A172 (cell line): ENCODE measurements around the gene CENPT. TPM values are rescaled to one million over a fixed set of nuclear protein-coding genes. Genes with fewer than 3 reads are reported as not detected.

Experiments used
- DNase-seq: peaks from one replicate; pipeline ENCODE4 v3.0.0-alpha.2; 2015; ENCODE audit warnings: low spot score
- total RNA-seq: library from RNA; depleted of rRNA; stranded (reverse); fragments of >200 nt; shearing (Covaris generic); gene quantifications from 2 replicates; pipeline ENCODE4 v1.2.3, GENCODE V29; 2014; rRNA removed

Gene CENPT, protein sequence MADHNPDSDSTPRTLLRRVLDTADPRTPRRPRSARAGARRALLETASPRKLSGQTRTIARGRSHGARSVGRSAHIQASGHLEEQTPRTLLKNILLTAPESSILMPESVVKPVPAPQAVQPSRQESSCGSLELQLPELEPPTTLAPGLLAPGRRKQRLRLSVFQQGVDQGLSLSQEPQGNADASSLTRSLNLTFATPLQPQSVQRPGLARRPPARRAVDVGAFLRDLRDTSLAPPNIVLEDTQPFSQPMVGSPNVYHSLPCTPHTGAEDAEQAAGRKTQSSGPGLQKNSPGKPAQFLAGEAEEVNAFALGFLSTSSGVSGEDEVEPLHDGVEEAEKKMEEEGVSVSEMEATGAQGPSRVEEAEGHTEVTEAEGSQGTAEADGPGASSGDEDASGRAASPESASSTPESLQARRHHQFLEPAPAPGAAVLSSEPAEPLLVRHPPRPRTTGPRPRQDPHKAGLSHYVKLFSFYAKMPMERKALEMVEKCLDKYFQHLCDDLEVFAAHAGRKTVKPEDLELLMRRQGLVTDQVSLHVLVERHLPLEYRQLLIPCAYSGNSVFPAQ
- 25.5 and 27.9 TPM in 2 replicates for total RNA-seq

DNA sequence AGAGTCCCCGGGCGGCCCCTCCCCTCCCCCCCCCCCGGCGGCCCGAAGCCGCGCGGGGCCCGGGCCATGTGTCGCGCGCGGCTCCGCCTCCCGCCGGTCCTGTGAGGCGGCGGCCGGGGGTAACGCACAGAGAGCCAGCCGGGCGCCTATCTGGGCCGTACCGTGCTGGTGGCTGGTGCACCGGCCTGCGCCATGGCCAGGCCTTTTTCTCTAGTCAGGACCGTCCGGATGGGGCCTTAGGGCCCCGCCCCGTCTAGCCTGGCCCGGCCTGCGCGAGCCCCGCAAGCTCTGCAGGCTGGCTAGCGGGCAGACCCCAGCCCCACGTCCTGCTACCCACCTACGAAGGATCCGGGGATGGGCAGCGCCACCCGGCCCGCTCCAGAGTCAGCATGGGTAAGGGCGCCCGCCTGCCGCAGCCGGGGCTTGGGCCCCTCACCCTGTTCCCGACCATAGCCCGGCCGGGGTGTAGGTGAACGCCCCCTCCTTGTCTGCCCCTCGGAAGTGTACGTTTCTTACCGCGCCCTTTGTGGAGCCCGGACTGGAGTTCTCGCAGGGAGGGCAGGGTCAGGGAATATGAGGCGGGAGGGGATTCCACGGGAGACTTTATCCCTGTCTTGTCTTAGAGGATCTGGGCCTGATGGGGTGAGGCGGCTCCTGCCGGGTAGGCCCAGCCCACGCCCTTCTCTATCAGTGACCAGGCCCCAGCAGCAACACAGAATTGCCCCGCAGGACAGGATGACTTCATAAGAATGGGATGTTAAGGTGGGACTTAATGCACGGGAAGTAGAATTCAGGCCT lies at the start of gene CENPT:
Gene CENPT (minus strand): TSS at position 630 of the 798 bp plus-strand sequence. CDS start 13,834 bp downstream, outside the sequence.
- peak; percentile 46 for DNase-seq

DNA sequence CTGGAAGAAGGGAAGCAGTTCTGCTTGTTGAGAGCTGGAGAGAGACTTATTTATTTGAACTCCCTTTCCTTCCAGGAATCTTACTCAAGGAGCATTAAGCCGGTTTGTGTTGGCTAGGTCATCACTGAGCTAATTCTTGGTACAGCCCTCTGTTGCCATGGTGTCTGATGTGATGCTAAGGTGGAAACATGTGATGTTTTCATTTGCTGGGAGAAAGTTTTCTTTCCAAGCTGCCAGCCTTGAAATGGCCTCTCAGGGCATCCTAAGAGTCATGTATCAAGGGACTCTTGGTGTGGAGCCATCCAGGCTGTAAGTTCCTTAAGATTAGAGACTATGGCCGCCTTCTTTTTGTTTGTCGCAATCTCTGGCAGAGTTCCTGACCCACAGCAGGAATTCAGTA lies 49.7 kb upstream of the CENPT start:
- DNase-seq = no peak

DNA sequence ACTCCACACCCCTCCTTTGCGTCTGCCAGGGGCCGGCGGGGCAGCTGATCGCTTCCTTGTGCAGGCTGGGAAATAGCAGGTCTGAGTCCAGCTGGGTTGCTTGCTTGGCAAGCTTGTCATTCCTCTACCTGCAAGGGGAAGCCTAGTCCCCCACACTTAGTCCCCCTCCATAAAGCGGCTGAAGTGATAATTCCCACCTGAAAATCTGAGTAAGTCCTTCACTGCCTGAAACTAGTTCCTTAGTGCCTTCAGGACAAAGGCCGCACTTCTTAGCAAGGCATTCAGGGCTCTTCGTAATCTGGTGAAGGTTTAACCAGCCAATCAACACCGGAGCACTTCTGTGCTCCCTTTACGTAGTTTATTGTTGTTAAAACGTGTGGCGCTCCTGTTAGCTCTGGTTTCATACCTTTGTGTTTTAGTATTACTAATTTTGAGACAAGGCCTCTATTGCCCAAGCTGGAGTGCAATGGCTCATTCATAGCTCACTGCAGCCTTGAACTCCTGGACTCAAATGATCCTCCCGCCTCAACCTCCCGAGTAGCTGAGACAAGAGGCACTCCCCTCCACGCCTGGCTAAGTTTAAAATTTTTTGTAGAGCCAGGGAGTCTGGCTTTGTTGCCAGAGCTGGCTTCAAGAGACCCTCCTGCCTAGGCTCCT lies 46.4 kb upstream of the CENPT start:
- DNase-seq = no peak

DNA sequence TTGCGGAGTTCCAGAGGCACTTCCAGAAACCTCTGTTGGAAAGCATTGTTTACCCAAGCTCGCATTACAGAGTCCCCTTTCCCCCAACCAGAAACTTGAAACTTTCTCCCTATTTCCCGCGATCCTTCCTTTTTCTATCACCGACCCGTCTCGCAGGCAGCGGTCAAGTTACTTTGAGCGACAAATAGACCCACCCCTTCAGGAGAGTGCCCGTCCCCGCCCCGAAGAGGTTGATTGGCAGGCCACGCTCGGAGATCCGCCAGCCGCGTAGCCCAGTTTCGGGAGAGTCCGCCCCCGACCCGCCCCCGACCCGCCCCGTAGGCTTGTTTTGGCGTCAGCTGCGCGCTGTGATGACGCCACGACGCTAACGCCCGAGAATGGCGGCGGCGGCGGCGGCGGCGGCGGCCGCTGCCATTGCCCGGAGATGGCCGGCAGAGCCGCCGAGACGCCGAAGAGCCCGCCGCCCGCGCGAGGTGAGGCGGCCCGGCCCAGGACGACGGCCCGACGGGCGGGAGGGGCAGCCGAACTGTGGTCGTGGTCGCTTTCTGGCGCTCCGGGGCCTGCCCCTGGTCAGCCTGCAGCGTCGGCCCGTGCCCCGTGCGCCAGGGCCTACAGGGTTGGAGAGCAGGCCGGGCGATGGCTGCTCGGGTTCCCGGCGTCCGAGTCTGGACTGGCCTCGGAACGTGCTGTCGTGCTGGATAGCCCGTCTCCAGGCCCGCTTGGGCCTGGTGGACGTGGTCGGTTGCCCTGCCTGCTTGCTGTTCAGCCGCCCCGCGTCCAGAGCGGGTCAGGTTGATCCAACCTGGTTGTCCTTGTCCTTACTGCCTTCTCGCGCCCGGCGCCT lies 45.6 kb upstream of the CENPT start, which contains the start of gene PSKH1:
Gene PSKH1 (plus strand): TSS at position 356 of the 844 bp plus-strand sequence. CDS start 15,496 bp downstream, outside the sequence.
- peak; percentile 81 for DNase-seq

DNA sequence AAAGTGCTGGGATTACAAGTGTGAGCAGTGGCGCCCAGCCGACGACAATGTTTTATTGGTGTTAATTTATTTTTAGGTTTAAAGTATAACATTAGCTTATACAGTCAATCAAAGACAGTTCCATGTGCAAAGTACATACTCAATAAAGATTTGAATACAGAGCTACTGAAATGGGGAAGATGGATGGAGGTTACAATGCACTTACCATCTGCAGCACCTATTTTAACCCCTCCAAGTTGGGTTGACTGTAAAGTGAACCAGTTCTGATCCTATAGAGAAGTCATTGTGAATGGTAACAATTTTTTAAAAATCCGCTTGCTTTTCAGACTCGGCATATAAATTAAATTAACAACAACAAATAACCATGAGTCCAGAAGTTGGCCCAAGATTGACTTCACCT lies 44.9 kb upstream of the CENPT start:
- no peak for DNase-seq

DNA sequence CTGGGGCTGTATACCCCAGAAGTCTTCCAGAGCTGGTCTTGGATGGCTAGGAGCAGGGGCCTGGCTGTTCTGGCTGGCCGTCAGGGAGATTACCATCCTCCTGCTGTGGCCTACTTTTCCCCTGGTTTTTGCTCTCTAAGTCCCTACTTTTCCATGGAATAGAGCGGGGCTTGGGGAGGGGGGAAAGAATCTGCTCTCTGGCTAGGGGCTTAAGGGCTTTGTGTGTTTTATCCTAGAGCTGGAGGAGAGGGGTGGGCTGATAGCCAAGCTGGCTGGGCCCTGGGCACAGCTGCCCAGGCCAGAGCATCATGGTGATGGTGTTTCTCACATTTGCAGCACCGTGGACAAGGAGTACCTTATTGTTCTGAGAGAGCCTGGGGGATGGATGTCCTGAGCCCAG lies 40.8 kb upstream of the CENPT start:
- DNase-seq = no peak

DNA sequence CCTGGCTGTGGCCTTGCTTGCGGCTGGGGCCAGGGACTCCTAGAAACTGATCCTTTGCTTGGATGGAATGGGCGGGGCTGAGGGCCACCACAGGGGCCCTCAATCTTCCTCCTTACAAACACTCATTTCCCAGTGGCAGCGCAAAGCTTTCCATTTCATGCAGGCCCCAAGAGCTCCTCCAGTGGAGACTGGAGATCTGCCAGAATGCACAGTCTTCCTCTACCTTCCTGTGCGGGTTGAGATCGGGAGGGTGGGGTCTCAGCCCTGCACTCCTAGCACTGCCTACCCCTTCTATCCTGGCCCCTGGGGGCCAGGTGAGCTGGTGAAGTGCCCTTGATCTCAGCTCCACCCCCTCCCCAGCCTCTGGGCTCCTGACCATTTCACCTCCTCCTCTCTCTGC lies 38.9 kb upstream of the CENPT start:
- DNase-seq = no peak

DNA sequence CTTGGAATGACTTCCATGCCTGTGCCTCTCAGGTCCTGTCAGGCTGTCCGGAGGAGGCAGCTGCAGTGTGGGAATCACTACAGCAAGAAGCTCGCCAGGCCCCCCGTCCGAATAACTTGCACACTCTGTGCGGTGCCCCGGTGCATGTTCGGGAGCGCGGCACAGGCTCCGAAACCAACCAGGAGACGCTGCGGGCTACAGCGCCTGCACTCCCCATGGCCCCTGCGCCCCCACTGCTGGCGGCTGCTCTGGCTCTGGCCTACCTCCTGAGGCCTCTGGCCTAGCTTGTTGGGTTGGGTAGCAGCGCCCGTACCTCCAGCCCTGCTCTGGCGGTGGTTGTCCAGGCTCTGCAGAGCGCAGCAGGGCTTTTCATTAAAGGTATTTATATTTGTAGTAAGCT lies 38.5 kb upstream of the CENPT start:
- DNase-seq = no peak

DNA sequence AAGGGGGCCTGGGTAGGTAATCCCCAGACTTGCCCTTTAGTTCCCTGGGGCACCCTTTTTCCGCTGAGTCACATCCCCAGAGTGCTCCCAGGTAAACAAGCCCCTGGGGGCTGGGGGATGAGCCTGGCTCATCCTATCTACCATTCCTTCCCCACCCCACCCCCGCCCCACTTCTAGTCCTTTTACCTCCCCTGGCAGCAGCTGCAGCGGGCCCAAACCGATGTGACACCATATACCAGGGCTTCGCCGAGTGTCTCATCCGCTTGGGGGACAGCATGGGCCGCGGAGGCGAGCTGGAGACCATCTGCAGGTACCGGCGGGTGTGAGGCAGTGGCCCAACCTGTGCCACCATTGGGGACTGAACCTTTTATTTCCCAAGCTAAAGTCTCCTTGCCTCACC lies 38.1 kb upstream of the CENPT start:
- no peak for DNase-seq

DNA sequence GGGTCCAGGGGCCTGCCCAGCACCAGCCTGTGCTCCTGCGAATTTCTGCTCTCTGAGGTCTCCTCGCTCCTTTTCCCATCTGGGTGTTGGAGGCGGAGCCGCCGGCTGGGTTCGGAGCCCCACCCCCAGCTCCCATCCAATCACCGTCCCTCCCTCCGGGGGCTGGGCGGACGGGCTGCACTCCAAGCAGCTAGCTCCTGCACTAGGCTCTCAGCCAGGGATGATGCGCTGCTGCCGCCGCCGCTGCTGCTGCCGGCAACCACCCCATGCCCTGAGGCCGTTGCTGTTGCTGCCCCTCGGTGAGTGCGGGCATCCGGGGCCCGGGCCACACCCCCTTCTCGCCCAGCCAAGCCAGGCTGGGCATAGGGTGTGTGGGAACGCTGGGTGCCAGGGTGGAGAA lies 37.2 kb upstream of the CENPT start, which contains the start of gene NRN1L:
Gene NRN1L (plus strand): TSS at position 202 of the 400 bp plus-strand sequence. CDS start 19 bp downstream, at position 221.
- peak; percentile 78 for DNase-seq

DNA sequence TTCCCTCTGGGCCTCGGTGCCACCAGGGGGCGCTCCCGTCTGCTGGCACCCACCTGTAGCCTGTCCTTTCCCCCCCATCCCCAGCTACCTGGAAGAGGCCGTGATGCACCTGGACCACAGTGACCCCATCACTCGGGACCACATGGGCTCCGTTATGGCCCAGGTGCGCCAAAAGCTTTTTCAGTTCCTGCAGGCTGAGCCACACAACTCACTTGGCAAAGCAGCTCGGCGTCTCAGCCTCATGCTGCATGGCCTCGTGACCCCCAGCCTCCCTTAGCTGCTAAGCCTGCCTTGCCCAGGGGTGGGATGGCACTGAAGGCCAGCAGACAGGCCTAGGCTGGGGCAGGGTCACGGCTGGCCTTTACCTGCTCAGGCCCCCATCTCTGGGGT lies 36.4 kb upstream of the CENPT start:
- DNase-seq = peak; percentile 20

DNA sequence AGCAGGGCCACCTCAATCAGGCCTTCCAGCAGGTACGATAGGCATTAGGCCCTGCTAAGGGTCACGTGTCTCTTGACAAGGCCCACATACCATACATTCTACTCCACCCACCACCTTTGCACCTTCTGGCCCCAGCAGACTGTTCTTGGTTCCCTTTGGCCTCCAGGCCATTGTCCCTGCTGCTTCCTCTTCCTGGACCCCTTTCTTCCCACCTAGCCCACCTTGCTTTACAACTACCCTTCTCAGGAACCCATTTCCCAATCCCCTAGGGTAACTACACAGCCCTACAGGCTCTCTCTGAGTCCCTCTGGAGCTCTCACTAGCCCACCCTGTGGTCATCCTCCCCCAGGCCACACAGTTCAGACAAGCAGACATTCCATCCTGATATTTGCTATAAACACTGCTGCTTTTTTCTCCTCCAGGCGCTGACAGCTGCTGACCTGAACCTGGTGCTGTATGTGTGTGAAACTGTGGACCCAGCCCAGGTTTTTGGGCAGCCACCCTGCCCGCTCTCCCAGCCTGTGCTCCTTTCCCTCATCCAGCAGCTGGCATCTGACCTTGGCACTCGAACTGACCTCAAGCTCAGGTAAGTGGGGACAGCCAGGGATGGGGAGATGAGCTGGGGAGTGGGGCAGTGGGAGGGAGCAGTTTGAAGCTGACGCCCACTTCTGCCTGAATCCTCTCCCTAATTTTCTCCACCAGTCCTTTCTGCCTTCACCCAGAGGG lies 35.8 kb upstream of the CENPT start:
- DNase-seq = no peak

DNA sequence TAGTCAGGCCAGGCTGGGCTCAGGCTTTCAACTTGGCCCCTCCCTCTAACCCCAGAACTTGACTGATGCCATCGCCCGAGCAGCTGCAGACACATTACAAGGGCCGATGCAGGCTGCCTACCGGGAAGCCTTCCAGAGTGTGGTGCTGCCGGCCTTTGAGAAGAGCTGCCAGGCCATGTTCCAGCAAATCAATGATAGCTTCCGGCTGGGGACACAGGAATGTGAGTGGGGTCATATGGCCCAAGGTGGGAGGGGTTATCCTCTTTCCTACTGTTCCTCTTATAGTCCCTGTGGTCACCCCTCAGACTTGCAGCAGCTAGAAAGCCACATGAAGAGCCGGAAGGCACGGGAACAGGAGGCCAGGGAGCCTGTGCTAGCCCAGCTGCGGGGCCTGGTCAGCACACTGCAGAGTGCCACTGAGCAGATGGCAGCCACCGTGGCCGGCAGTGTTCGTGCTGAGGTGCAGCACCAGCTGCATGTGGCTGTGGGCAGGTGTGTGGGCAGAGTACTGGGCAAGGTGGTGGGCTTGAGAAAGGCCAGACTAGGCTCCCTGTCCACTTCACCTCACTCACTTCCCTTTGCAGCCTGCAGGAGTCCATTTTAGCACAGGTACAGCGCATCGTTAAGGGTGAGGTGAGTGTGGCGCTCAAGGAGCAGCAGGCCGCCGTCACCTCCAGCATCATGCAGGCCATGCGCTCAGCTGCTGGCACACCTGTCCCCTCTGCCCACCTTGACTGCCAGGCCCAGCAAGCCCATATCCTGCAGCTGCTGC lies 35.1 kb upstream of the CENPT start:
- DNase-seq = no peak

DNA sequence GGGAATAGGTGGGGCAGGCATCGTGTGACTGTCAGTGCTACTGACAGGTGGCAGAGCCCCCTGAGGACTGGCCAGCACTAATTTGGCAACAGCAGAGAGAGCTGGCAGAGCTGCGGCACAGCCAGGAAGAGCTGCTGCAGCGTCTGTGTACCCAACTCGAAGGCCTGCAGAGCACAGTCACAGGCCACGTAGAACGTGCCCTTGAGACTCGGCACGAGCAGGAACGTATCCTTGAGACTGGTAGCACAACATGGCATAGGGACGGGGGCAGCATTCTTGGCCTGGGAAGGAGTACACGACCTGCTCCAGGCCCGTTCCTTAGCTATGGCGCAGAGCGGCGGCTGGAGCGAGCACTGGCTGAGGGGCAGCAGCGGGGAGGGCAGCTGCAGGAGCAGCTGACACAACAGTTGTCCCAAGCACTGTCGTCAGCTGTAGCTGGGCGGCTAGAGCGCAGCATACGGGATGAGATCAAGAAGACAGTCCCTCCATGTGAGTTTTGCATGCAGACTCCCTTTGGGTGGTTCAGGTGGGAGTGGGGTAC lies 34.2 kb upstream of the CENPT start:
- DNase-seq = no peak

DNA sequence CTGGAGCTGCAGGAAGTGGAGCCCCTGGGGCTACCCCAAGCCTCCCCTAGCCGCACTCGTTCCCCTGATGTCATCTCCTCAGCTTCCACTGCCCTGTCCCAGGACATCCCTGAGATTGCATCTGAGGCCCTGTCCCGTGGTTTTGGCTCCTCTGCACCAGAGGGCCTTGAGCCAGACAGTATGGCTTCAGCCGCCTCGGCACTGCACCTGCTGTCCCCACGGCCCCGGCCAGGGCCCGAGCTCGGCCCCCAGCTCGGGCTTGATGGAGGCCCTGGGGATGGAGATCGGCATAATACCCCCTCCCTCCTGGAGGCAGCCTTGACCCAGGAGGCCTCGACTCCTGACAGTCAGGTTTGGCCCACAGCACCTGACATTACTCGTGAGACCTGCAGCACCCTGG lies 33.1 kb upstream of the CENPT start:
- no peak for DNase-seq

DNA sequence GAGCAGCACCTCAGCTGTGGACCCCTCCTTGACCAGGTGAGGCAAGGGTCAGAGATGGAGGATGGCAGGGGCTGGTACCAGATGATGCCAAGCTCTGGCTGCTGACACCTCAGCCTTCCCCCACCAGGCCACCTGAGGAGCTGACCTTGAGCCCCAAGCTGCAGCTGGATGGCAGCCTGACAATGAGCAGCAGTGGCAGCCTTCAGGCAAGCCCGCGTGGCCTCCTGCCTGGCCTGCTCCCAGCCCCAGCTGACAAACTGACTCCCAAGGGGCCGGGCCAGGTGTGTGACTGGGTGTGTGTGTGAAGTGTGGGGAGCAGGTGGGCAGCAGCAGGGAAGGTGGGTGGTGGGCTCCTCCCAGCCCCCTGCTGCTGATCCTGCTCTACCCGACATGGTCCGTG lies 32.4 kb upstream of the CENPT start:
- no peak for DNase-seq

DNA sequence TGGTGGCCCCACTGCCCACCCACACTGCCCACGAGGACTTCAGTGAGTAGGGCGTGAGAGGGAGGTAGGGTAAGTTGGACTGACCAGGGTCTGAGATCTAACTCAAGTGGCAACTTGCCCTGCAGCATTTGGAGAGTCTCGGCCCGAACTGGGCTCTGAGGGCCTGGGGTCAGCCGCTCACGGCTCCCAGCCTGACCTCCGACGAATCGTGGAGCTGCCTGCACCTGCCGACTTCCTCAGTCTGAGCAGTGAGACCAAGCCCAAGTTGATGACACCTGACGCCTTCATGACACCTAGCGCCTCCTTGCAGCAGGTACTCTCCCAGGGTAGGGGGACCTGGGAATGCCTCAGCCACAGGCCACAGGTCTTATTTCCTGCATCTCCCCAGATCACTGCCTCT lies 32.0 kb upstream of the CENPT start:
- no peak for DNase-seq

DNA sequence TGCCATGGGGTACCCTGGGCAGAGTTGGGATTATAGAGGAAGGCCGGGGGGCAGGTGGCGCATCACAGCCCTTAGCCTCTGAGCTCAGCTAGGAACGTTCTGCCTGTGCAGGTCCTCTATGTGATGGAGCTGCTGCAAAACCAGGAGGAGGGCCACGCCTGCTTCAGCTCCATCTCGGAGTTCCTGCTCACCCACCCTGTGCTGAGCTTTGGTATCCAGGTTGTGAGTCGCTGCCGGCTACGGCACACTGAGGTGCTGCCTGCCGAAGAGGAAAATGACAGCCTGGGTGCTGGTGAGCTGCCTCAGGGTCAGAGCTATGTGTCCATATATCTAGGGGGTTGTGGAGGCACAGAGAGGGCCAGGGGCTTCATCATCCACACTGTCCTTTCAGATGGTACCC lies 31.4 kb upstream of the CENPT start:
- no peak for DNase-seq

DNA sequence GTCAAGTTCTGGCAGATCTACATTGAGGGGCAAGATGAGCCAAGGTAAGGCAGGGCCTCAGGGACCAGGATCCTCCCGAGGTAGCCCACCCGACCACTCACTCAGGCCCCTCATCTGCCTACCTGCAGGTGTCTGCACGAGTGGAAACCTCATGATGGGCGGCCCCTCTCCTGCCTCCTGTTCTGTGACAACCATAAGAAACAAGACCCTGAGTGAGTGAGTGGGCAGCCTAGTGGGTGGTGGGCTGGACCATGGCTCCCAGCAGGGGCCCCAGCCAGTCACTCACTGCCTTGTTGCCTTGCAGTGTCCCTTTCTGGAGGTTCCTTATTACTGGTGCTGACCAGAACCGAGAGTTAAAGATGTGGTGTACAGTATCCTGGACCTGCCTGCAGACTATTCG lies 30.7 kb upstream of the CENPT start:
- no peak for DNase-seq
